Natural killer cell (primary cell): ENCODE results near the gene GSN. TPM values are rescaled to one million over a fixed set of nuclear protein-coding genes. Genes with fewer than 3 reads are reported as not detected.

Experiments
- ATAC-seq, 3 donors: fragments of 150-1000 bp in 2 of 3; fragments of 200-7000 bp in 1 of 3; cut with Tn5 transposase; 1 replicate in 1 of 3; 2 replicates in 2 of 3; pipeline ENCODE4 v1.10.0; 2021; ENCODE audit warnings: mild to moderate bottlenecking in 2 of 3, moderate library complexity in 2 of 3
- DNase-seq, 2 donors: peaks; one replicate each; pipeline versions ENCODE4 v3.0.0 to v3.0.0-alpha.2; 2013 to 2021; ENCODE audit warnings: mixed read lengths in 1 of 2
- H3K27ac ChIP-seq: one replicate; pipeline ENCODE4 v1.5.1; 2013; ENCODE audit warnings: mild to moderate bottlenecking, low read length
- H3K27me3 ChIP-seq: one replicate; pipeline ENCODE4 v1.6.1; 2013; ENCODE audit warnings: low read length; ENCODE audit not compliant: control insufficient read depth, insufficient read depth
- H3K36me3 ChIP-seq: one replicate; pipeline ENCODE4 v1.6.1; 2013; ENCODE audit warnings: low read length; ENCODE audit not compliant: control insufficient read depth, insufficient read depth
- H3K4me1 ChIP-seq: one replicate; pipeline ENCODE4 v1.6.1; 2013; ENCODE audit warnings: low read length; ENCODE audit not compliant: control insufficient read depth, insufficient read depth
- H3K4me3 ChIP-seq: one replicate; pipeline ENCODE4 v1.5.1; 2013; ENCODE audit warnings: low read length
- H3K9me3 ChIP-seq: one replicate; pipeline ENCODE4 v1.6.1; 2013; ENCODE audit warnings: low read length; ENCODE audit not compliant: control insufficient read depth, insufficient read depth
- H3K27ac Mint-ChIP-seq, 2 donors: one replicate each; pipeline ENCODE4 v1.8.0; 2022; ENCODE audit warnings: mild to moderate bottlenecking in 2 of 2, mixed read lengths in 2 of 2, moderate library complexity in 1 of 2
- H3K27me3 Mint-ChIP-seq, 2 donors: one replicate each; pipeline ENCODE4 v1.8.0; 2022; ENCODE audit warnings: low read depth in 2 of 2, mixed read lengths in 2 of 2
- H3K36me3 Mint-ChIP-seq: one replicate; pipeline ENCODE4 v1.8.0; 2022; ENCODE audit warnings: mixed read lengths
- H3K4me1 Mint-ChIP-seq, 2 donors: one replicate each; pipeline ENCODE4 v1.8.0; 2022; ENCODE audit warnings: mixed read lengths in 2 of 2
- H3K4me3 Mint-ChIP-seq: one replicate; pipeline ENCODE4 v1.8.0; 2022; ENCODE audit warnings: mild to moderate bottlenecking, moderate library complexity, mixed read lengths
- H3K9me3 Mint-ChIP-seq, 2 donors: one replicate each; pipeline ENCODE4 v1.8.0; 2022; ENCODE audit warnings: mixed read lengths in 2 of 2
- WGBS: methylation state at CpG from one replicate; pipeline ENCODE4 v1.1.7; 2013; ENCODE audit warnings: missing lambda C conversion rate; ENCODE audit not compliant: insufficient coverage; 5-methylcytosine and 5-hydroxymethylcytosine counted together
- intact Hi-C: fragments of 100-400 bp; cut with micrococcal nuclease; formaldehyde crosslinking; loops from one replicate; pipeline ENCODE4 v1.14.2; 2022
- total RNA-seq, 4 donors: library from RNA; stranded (reverse); fragments of 120-200 nt in 1 of 4; gene quantifications; one replicate each; pipeline versions ENCODE4 v1.2.3 to v1.2.4, GENCODE V29; 2013 to 2022
- TF ChIP-seq, protein P1 (sequence below): fragments of 200-600 bp; IDR thresholded peaks from one replicate; pipeline ENCODE4 v1.8.0; 2022; ENCODE audit warnings: antibody characterized with exemption

The GSN gene
- total RNA-seq, 3 donors from 2014 or later (not counting 1 experiment from before 2014, with no cell fraction given) = 92.9 to 103 (median 103) TPM

DNA sequence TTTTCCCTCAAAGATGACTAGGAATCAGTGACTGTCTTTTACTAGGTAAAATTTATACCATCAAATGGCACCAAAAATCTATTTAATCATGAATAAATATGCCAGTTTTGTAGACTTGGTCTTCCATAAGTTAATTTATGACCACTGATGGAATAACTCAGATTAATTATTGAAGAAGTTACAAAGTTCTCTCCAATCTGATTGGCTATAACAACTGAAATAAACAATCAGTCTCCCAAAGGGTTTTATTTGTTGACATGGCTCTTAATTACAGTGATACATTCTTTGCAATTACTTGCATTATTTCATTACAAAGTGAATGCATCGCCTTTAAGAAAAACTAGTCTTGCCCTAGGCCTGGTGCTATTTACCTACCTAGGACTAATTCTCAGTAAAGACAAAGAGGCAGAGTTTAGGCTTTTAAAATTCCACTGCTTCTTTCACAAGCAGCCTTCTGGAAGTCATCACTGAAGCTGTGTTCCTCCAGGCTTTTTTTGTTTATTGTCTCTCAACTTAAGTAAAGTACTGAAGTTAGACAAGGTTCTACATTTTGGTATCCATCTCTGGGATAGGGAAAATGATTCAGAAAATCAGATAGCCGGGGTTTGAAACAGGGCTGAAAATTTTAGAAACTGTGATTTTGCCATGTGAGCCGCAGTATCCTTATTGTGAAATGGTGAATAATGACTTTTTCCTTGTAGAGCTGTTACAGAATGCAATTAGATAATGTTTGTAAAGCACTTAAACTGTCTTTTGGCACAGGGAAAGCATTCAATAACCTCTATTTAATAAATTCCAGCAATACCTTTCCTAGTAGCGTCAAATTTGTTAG is 99.6 kb downstream of the GSN start:
- Mint-ChIP-seq H3K4me3 (peak overlapping the region; percentile 96), H3K27me3 (no peaks in the 10 kb centered on the region), H3K27ac (peak overlapping the region; percentile 93 to 94), H3K36me3 (no peaks in the 10 kb centered on the region), H3K9me3 (peaks cover 0 to 3% of the 10 kb centered on the region in 2 donors), H3K4me1 (peaks cover 76 to 81% of the 10 kb centered on the region in 2 donors)
- H3K4me3 ChIP-seq = peak overlapping the region; percentile 88
- no peaks in the 10 kb centered on the region for H3K9me3 ChIP-seq
- intact Hi-C loops = loop anchor here (1.0 kb wide), 1 partner anchor 8 kb away; no protein-coding TSS in a partner anchor
- WGBS = 36% methylated on average over 3 of the region's 4 CpGs
- H3K27ac ChIP-seq = peak overlapping the region; percentile 75
- DNase-seq = no peak
- ATAC-seq = no peak
- H3K36me3 ChIP-seq = peaks cover 18% of the 10 kb centered on the region
- peaks cover 26% of the 10 kb centered on the region for H3K4me1 ChIP-seq
- no peaks in the 10 kb centered on the region for H3K27me3 ChIP-seq
- TF ChIP-seq, protein P1, sequence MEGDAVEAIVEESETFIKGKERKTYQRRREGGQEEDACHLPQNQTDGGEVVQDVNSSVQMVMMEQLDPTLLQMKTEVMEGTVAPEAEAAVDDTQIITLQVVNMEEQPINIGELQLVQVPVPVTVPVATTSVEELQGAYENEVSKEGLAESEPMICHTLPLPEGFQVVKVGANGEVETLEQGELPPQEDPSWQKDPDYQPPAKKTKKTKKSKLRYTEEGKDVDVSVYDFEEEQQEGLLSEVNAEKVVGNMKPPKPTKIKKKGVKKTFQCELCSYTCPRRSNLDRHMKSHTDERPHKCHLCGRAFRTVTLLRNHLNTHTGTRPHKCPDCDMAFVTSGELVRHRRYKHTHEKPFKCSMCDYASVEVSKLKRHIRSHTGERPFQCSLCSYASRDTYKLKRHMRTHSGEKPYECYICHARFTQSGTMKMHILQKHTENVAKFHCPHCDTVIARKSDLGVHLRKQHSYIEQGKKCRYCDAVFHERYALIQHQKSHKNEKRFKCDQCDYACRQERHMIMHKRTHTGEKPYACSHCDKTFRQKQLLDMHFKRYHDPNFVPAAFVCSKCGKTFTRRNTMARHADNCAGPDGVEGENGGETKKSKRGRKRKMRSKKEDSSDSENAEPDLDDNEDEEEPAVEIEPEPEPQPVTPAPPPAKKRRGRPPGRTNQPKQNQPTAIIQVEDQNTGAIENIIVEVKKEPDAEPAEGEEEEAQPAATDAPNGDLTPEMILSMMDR = no peak

- H3K4me1 Mint-ChIP-seq = peaks cover 70 to 81% of the 10 kb centered on the region in 2 donors
- intact Hi-C loops = loop anchor here (1.0 kb wide), 1 partner anchor 9 kb away; no protein-coding TSS in a partner anchor
- no peak for ATAC-seq
- H3K36me3 Mint-ChIP-seq = no peaks in the 10 kb centered on the region
- H3K4me3 ChIP-seq = peak overlapping the region; percentile 88
- TF ChIP-seq, protein P1 = no peak
- H3K4me3 Mint-ChIP-seq = peak overlapping the region; percentile 96
- H3K27ac Mint-ChIP-seq = peak overlapping the region; percentile 93 to 94
- no CpG with 5 or more reads among the region's 1 CpG for WGBS
- H3K4me1 ChIP-seq = peaks cover 21% of the 10 kb centered on the region
- no peaks in the 10 kb centered on the region for H3K27me3 ChIP-seq
- peaks cover 0 to 3% of the 10 kb centered on the region in 2 donors for H3K9me3 Mint-ChIP-seq
- no peaks in the 10 kb centered on the region for H3K9me3 ChIP-seq
- DNase-seq = no peak
- no peaks in the 10 kb centered on the region for H3K27me3 Mint-ChIP-seq
- peaks cover 18% of the 10 kb centered on the region for H3K36me3 ChIP-seq
- H3K27ac ChIP-seq = peak overlapping the region; percentile 75
Observed at GRCh38 chr9:121368138-121368522, 100.2 kb downstream of the GSN start.

DNA sequence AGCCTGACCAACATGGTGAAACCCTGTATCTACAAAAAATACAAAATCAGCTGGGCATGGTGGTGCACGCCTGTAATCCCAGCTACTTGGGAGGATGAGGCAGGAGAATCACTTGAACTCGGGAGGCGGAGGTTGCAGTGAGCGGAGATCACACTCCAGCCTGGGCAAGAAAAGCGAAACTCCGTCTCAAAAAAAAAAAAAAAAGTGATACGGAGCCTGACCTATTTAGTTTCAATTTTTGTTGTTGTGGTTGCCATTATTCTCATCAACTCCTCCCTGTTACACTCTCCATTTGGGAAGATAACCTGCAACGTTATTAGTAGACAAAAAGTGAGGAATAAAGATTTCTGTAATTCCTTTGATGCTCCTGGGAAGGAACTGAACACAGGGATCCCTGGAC is 100.8 kb downstream of the GSN start:
- H3K9me3 ChIP-seq = no peaks in the 10 kb centered on the region
- no peaks in the 10 kb centered on the region for H3K27me3 Mint-ChIP-seq
- peak overlapping the region; percentile 88 for H3K4me3 ChIP-seq
- H3K4me3 Mint-ChIP-seq = peak overlapping the region; percentile 96
- peak; percentile 29 to 64 for DNase-seq
- peaks cover 21% of the 10 kb centered on the region for H3K4me1 ChIP-seq
- H3K27ac ChIP-seq = peak overlapping the region; percentile 75
- H3K27me3 ChIP-seq = no peaks in the 10 kb centered on the region
- no peaks in the 10 kb centered on the region for H3K36me3 Mint-ChIP-seq
- ATAC-seq = peak in 2 of 3 donors; percentile 8 to 30
- TF ChIP-seq, protein P1 = no peak
- H3K27ac Mint-ChIP-seq = peak overlapping the region; percentile 93 to 94
- intact Hi-C loops = loop anchor here (1.0 kb wide), 1 partner anchor 9 kb away; no protein-coding TSS in a partner anchor
- H3K36me3 ChIP-seq = peaks cover 18% of the 10 kb centered on the region
- WGBS = 16% methylated on average over 5 of the region's 8 CpGs
- peaks cover 63 to 76% of the 10 kb centered on the region in 2 donors for H3K4me1 Mint-ChIP-seq
- peaks cover 0 to 3% of the 10 kb centered on the region in 2 donors for H3K9me3 Mint-ChIP-seq
